H1 (cell line): ENCODE data around the gene HMSD. TPM values are rescaled to one million over a fixed set of nuclear protein-coding genes. Genes with fewer than 3 reads are reported as not detected.

Source experiments
- CTCF ChIA-PET: fragments of 300-600 bp; sonication (Branson Sonifier 250); formaldehyde crosslinking; loops from one replicate; lab custom pipeline; 2021; ENCODE audit not compliant: partially characterized antibody; lab: Charles Lee
- POLR2A ChIA-PET: fragments of 300-600 bp; sonication (Branson Sonifier 250); formaldehyde crosslinking; loops from one replicate; lab custom pipeline; 2021; ENCODE audit warnings: inconsistent platforms; ENCODE audit not compliant: partially characterized antibody; lab: Charles Lee
- DNase-seq, 2 experiments: peaks; one replicate each; pipeline versions ENCODE4 v3.0.0 to v3.0.0-alpha.2; 2010 to 2022; ENCODE audit warnings: low spot score in 2 of 2, low read depth in 1 of 2, mixed read lengths in 1 of 2
- FAIRE-seq: peaks from 2 replicates; lab custom pipeline; 2011; peaks lifted over from hg19 to GRCh38; lab: Jason Lieb, UNC
- H2AFZ ChIP-seq: 2 replicates; pipeline ENCODE4 v1.8.1; 2012; ENCODE audit warnings: low read length, inconsistent platforms
- H2AK5ac ChIP-seq: 2 replicates; pipeline ENCODE4 v1.6.1; 2013; ENCODE audit warnings: low read depth, low read length
- H2BK120ac ChIP-seq: replicated peaks from 2 replicates; pipeline ENCODE3; 2013; ENCODE audit warnings: low read depth, low read length, inconsistent platforms
- H2BK12ac ChIP-seq: 2 replicates; pipeline ENCODE4 v1.6.1; 2013; ENCODE audit warnings: low read depth, low read length
- H2BK15ac ChIP-seq: 2 replicates; pipeline ENCODE4 v1.6.1; 2013; ENCODE audit warnings: low read length
- H2BK20ac ChIP-seq: 2 replicates; pipeline ENCODE4 v1.6.1; 2013; ENCODE audit warnings: low read length
- H2BK5ac ChIP-seq: 2 replicates; pipeline ENCODE4 v1.6.1; 2013; ENCODE audit warnings: low read depth, low read length
- H3K14ac ChIP-seq: 2 replicates; pipeline ENCODE4 v1.6.1; 2013; ENCODE audit warnings: inconsistent platforms; ENCODE audit not compliant: insufficient read length
- H3K18ac ChIP-seq: 2 replicates; pipeline ENCODE4 v1.6.1; 2013; ENCODE audit warnings: low read length; ENCODE audit errors: extremely low read depth
- H3K23ac ChIP-seq: 2 replicates; pipeline ENCODE4 v1.6.1; 2013; ENCODE audit warnings: inconsistent platforms; ENCODE audit not compliant: insufficient read length
- H3K23me2 ChIP-seq: 2 replicates; pipeline ENCODE4 v1.6.1; 2013; ENCODE audit warnings: low read depth, low read length
- H3K27ac ChIP-seq: 2 replicates; pipeline ENCODE4 v1.6.1; 2011; ENCODE audit warnings: low read depth, low read length, inconsistent platforms
- H3K27me3 ChIP-seq, 4 experiments: replicated peaks in 1 of 4; 1 replicate in 1 of 4; 2 replicates in 3 of 4; pipeline versions ENCODE4 v1.6.1 to v1.8.1; 2011 to 2013; ENCODE audit warnings: low read length in 3 of 4, mild to moderate bottlenecking in 3 of 4, inconsistent platforms in 2 of 4, mixed read lengths in 2 of 4, moderate library complexity in 1 of 4; ENCODE audit not compliant: control insufficient read depth in 3 of 4, insufficient read depth in 3 of 4; ENCODE audit errors: extremely low read depth in 1 of 4
- H3K36me3 ChIP-seq, 4 experiments: 2 replicates each; pipeline versions ENCODE4 v1.6.1 to v1.8.1; 2011 to 2013; ENCODE audit warnings: mild to moderate bottlenecking in 4 of 4, low read length in 3 of 4, moderate library complexity in 2 of 4, control low read depth in 1 of 4, inconsistent platforms in 1 of 4; ENCODE audit not compliant: insufficient read depth in 4 of 4, control insufficient read depth in 2 of 4
- H3K4ac ChIP-seq: replicated peaks from 2 replicates; pipeline ENCODE3; 2013; ENCODE audit warnings: low read length, low read depth, mixed read lengths, inconsistent platforms; ENCODE audit not compliant: insufficient read length
- H3K4me1 ChIP-seq, 4 experiments: replicated peaks in 1 of 4; 1 replicate in 1 of 4; 2 replicates in 3 of 4; pipeline versions ENCODE4 v1.6.1 to v1.8.1; 2011 to 2013; ENCODE audit warnings: low read length in 3 of 4, inconsistent platforms in 2 of 4, mixed read lengths in 1 of 4; ENCODE audit not compliant: insufficient read depth in 4 of 4, control insufficient read depth in 3 of 4
- H3K4me2 ChIP-seq, 2 experiments: 2 replicates each; pipeline versions ENCODE4 v1.6.1 to v1.8.1; 2011 to 2013; ENCODE audit warnings: low read depth in 2 of 2, low read length in 2 of 2, control low read depth in 1 of 2, inconsistent platforms in 1 of 2, mild to moderate bottlenecking in 1 of 2; ENCODE audit not compliant: insufficient read depth in 1 of 2
- H3K4me3 ChIP-seq, 4 experiments: fragments of 200-600, 300-600 bp in 1 of 4; sonication (generic), shearing (Covaris generic), sonication (Bioruptor Twin) in 1 of 4; 2 replicates each; pipeline versions ENCODE4 v1.5.1 to v1.8.1; 2011 to 2016; ENCODE audit warnings: low read length in 4 of 4, low read depth in 3 of 4, control low read depth in 2 of 4, inconsistent platforms in 2 of 4, mild to moderate bottlenecking in 2 of 4, mixed read lengths in 1 of 4, moderate library complexity in 1 of 4; ENCODE audit not compliant: insufficient read depth in 2 of 4; ENCODE audit errors: extremely low read depth in 1 of 4
- H3K56ac ChIP-seq: replicated peaks from 2 replicates; pipeline ENCODE3; 2013; ENCODE audit warnings: low read depth, mild to moderate bottlenecking, mixed read lengths, low read length, inconsistent platforms; ENCODE audit not compliant: insufficient read length
- H3K79me1 ChIP-seq: 2 replicates; pipeline ENCODE4 v1.6.1; 2013; ENCODE audit warnings: low read depth, low read length, control low read depth
- H3K79me2 ChIP-seq, 2 experiments: 2 replicates each; pipeline versions ENCODE4 v1.6.1 to v1.8.1; 2012 to 2013; ENCODE audit warnings: low read length in 2 of 2, mild to moderate bottlenecking in 2 of 2, inconsistent platforms in 1 of 2; ENCODE audit not compliant: insufficient read depth in 2 of 2, control insufficient read depth in 1 of 2
- H3K9ac ChIP-seq, 4 experiments: replicated peaks in 1 of 4; 1 replicate in 1 of 4; 2 replicates in 3 of 4; pipeline versions ENCODE4 v1.6.1 to v1.8.1; 2011 to 2013; ENCODE audit warnings: low read depth in 3 of 4, low read length in 3 of 4, control low read depth in 2 of 4, mild to moderate bottlenecking in 2 of 4, moderate library complexity in 2 of 4, inconsistent platforms in 1 of 4; ENCODE audit errors: extremely low read depth in 1 of 4
- H3K9me3 ChIP-seq, 2 experiments: 2 replicates each; pipeline versions ENCODE4 v1.6.1 to v1.8.1; 2012 to 2013; ENCODE audit warnings: mild to moderate bottlenecking in 2 of 2, moderate library complexity in 2 of 2, control low read depth in 1 of 2, inconsistent platforms in 1 of 2, low read depth in 1 of 2, low read length in 1 of 2, mixed read lengths in 1 of 2; ENCODE audit not compliant: insufficient read depth in 2 of 2
- H4K20me1 ChIP-seq, 2 experiments: replicated peaks in 1 of 2; 2 replicates each; pipeline versions ENCODE3 to v1.8.1; 2011 to 2013; ENCODE audit warnings: inconsistent platforms in 2 of 2, low read length in 2 of 2, mild to moderate bottlenecking in 1 of 2; ENCODE audit not compliant: insufficient read depth in 2 of 2, control insufficient read depth in 1 of 2
- H4K5ac ChIP-seq: 2 replicates; pipeline ENCODE4 v1.6.1; 2013; ENCODE audit warnings: low read length, low read depth, mixed read lengths, inconsistent platforms; ENCODE audit not compliant: insufficient read length
- H4K8ac ChIP-seq: 2 replicates; pipeline ENCODE4 v1.8.0; 2013; ENCODE audit warnings: mild to moderate bottlenecking, moderate library complexity, low read length, inconsistent platforms; ENCODE audit not compliant: insufficient read depth; ENCODE audit errors: extremely low read depth
- H4K91ac ChIP-seq: replicated peaks from 2 replicates; pipeline ENCODE3; 2013; ENCODE audit warnings: low read length, mixed read lengths, inconsistent platforms; ENCODE audit not compliant: insufficient read length
- HDAC6 ChIP-seq: IDR thresholded peaks from one replicate; pipeline ENCODE4 v1.7.1; 2012; ENCODE audit warnings: low read depth, mild to moderate bottlenecking, inconsistent platforms, low read length, moderate library complexity
- RNF2 ChIP-seq: fragments of 200-900, 300-1000 bp; sonication (generic); IDR thresholded peaks from 2 replicates; pipeline ENCODE4 v1.7.1; 2016; ENCODE audit warnings: borderline replicate concordance, low read depth, mild to moderate bottlenecking, antibody characterized with exemption, low read length; ENCODE audit not compliant: poor library complexity, severe bottlenecking; ENCODE audit errors: missing control alignments
- SIRT6 ChIP-seq: IDR thresholded peaks from one replicate; pipeline ENCODE4 v1.7.1; 2012; ENCODE audit warnings: low read length, inconsistent platforms
- TAF1 ChIP-seq: IDR thresholded peaks from 2 replicates; pipeline ENCODE4 v1.6.1; 2011; ENCODE audit warnings: mild to moderate bottlenecking, low read depth, low read length
- WGBS, 2 experiments: shearing (Covaris generic) in 1 of 2; methylation state at CpG; one replicate each; pipeline versions ENCODE4 v1.1.6 to v1.1.7; 2013 to 2015; ENCODE audit warnings: low lambda C conversion rate in 2 of 2, mixed read lengths in 2 of 2, inconsistent platforms in 1 of 2, low coverage in 1 of 2, missing lambda C conversion rate in 1 of 2; ENCODE audit not compliant: insufficient replicate concordance in 2 of 2, insufficient coverage in 1 of 2, insufficient read length in 1 of 2; ENCODE audit errors: extremely low coverage in 1 of 2, missing lambda C conversion rate in 1 of 2; 5-methylcytosine and 5-hydroxymethylcytosine counted together
- polyA plus RNA-seq, 7 experiments: library from polyadenylated mRNA; depleted of rRNA in 3 of 7; stranded (reverse) in 5 of 7; unstranded in 2 of 7; fragments of >200 nt in 5 of 7; fragments of 200-250 nt in 2 of 7; gene quantifications; 1 replicate in 5 of 7; 2 replicates in 1 of 7; 4 replicates in 1 of 7; pipeline versions ENCODE4 v1.2.1 to v1.2.3, GENCODE V29; 2011 to 2013; ENCODE audit warnings: missing spikeins in 2 of 7, mixed read lengths in 2 of 7
- total RNA-seq: library from RNA; stranded (reverse); fragmentation: NEBNext Ultra II Directional; extraction: Animal tissue kit (Norgen Biotek cat#: 25700); gene quantifications from 2 replicates; pipeline ENCODE4 v1.2.1, GENCODE V29; 2021

Gene HMSD
- total and polyA plus RNA-seq, 2 of the 8 experiments (the other 6 are each of a cell fraction or from before 2014, with no cell fraction given), result 1.3 to 3.0 TPM

GRCh38 chr18:63909870-63910269 is 39.2 kb upstream of the HMSD start:
- no peaks in the 10 kb centered on the region for H3K36me3 ChIP-seq
- H3K4me2 ChIP-seq, result no peak overlapping the region
- FAIRE-seq (no peak), DNase-seq (no peak)
- POLR2A ChIA-PET, result no interaction called here
- H2BK5ac ChIP-seq, result no peak overlapping the region
- no peak overlapping the region for H3K18ac ChIP-seq
- no peak overlapping the region for H2BK15ac ChIP-seq
- H3K14ac ChIP-seq, result no peak overlapping the region
- H3K56ac ChIP-seq, result no peak overlapping the region
- H4K8ac ChIP-seq, result no peak overlapping the region
- H4K5ac ChIP-seq, result no peak overlapping the region
- H4K91ac ChIP-seq, result no peak overlapping the region
- no peaks in the 10 kb centered on the region for H3K23me2 ChIP-seq
- H4K20me1 ChIP-seq, result no peaks in the 10 kb centered on the region
- H2BK20ac ChIP-seq, result no peak overlapping the region
- H3K79me1 ChIP-seq, result no peaks in the 10 kb centered on the region
- no peak overlapping the region for H3K27ac ChIP-seq
- peaks cover 0 to 2% (median 0%) of the 10 kb centered on the region in 4 experiments; a peak in 1 of 7 replicates for H3K4me1 ChIP-seq
- TF ChIP-seq SIRT6 (no peak), TAF1 (no peak), RNF2 (no peak), HDAC6 (no peak)
- no peaks in the 10 kb centered on the region for H3K79me2 ChIP-seq
- no peak overlapping the region for H2BK120ac ChIP-seq
- H3K9ac ChIP-seq, result no peak overlapping the region
- H3K27me3 ChIP-seq, result no peaks in the 10 kb centered on the region
- H2BK12ac ChIP-seq, result no peak overlapping the region
- 91% methylated on average over 2 of the region's 2 CpGs; no CpG with 5 or more reads in 1 of the 2 experiments for WGBS, 2 experiments
- no peak overlapping the region for H3K4ac ChIP-seq
- CTCF ChIA-PET, result interaction anchor here (0.8 to 0.9 kb wide), 2 partner anchors 23 to 34 kb away, joined by 3 read pairs; no protein-coding TSS in a partner anchor
- no peak overlapping the region for H2AFZ ChIP-seq
- peaks cover 0 to 7% of the 10 kb centered on the region in 2 experiments; a peak in 1 of 4 replicates for H3K9me3 ChIP-seq
- H3K4me3 ChIP-seq, result no peak overlapping the region
- H3K23ac ChIP-seq, result no peak overlapping the region
- no peak overlapping the region for H2AK5ac ChIP-seq
